ENCODE results near the gene TOR1AIP1.
"Not testable (repeated sequence)": the region's sequence is repeated elsewhere in the genome, so short reads cannot be mapped to it uniquely, and the experiment has no call there.

DNA sequence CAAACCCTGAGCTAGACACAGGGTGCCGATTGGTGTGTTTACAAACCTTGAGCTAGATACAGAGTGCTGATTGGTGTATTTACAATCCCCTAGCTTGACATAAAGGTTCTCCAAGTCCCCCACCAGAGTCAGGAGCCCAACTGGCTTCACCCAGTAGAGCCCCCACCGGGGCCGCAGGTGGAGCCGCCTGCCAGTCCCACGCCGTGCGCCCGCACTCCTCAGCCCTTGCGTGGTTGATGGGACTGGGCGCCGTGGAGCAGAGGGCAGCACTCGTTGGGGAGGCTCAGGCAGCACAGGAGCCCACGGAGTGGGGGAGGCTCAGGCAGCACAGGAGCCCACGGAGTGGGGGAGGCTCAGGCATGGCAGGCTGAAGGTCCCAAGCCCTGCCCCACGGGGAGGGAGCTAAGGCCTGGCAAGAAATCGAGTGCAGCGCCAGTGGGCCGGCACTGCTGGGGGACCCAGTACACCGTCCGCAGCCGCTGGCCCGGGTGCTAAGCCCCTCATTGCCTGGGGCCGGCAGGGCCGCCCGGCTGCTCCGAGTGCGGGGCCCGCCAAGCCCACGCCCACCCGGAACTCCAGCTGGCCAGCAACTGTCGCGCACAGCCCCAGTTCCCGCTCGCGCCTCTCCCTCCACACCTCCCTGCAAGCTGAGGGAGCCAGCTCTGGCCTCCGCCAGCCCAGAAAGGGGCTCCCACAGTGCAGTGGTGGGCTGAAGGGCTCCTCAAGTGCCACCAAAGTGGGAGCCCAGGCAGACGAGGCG is 45.2 kb upstream of the TOR1AIP1 start:
- not testable (repeated sequence) for TF ChIP-seq EZH2 (IDR thresholded peaks at IDR 0.05; ENCODE audit: borderline replicate concordance, low read depth, low read length, severe bottlenecking)
- TF ChIP-seq, protein P1, sequence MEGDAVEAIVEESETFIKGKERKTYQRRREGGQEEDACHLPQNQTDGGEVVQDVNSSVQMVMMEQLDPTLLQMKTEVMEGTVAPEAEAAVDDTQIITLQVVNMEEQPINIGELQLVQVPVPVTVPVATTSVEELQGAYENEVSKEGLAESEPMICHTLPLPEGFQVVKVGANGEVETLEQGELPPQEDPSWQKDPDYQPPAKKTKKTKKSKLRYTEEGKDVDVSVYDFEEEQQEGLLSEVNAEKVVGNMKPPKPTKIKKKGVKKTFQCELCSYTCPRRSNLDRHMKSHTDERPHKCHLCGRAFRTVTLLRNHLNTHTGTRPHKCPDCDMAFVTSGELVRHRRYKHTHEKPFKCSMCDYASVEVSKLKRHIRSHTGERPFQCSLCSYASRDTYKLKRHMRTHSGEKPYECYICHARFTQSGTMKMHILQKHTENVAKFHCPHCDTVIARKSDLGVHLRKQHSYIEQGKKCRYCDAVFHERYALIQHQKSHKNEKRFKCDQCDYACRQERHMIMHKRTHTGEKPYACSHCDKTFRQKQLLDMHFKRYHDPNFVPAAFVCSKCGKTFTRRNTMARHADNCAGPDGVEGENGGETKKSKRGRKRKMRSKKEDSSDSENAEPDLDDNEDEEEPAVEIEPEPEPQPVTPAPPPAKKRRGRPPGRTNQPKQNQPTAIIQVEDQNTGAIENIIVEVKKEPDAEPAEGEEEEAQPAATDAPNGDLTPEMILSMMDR (IDR thresholded peaks at IDR 0.05; ENCODE audit: borderline replicate concordance, extremely low read depth, low read length, poor library complexity, severe bottlenecking), result not testable (repeated sequence)

All from DND-41 (cell line).